Hepatocyte (in vitro differentiated cells): Measurements from ENCODE around the gene HYI. TPM values are rescaled to one million over a fixed set of nuclear protein-coding genes. Genes with fewer than 3 reads are reported as not detected.
"Not testable (repeated sequence)": the region's sequence is repeated elsewhere in the genome, so short reads cannot be mapped to it uniquely, and the experiment has no call there.

Source experiments
- DNase-seq: peaks from one replicate; pipeline ENCODE4 v3.0.0-alpha.2; 2016; ENCODE audit warnings: low spot score
- H2AFZ ChIP-seq: fragments of 200-600 bp; sonication (generic); 2 replicates; pipeline ENCODE4 v1.6.0; 2016; ENCODE audit warnings: antibody characterized with exemption, mild to moderate bottlenecking
- H3K27ac ChIP-seq: fragments of 200-600 bp; sonication (generic); 2 replicates; pipeline ENCODE4 v1.5.1; 2016; ENCODE audit warnings: mild to moderate bottlenecking
- H3K27me3 ChIP-seq: fragments of 200-600 bp; sonication (generic); 2 replicates; pipeline ENCODE4 v1.6.1; 2016
- H3K36me3 ChIP-seq: fragments of 200-600 bp; sonication (generic); replicated peaks from 2 replicates; pipeline ENCODE4 v1.5.1; 2016; ENCODE audit warnings: low read depth; ENCODE audit not compliant: insufficient read depth
- H3K4me1 ChIP-seq: fragments of 200-600 bp; sonication (generic); 2 replicates; pipeline ENCODE4 v1.5.1; 2016; ENCODE audit warnings: mild to moderate bottlenecking, moderate library complexity; ENCODE audit not compliant: insufficient read depth
- H3K4me2 ChIP-seq: fragments of 200-600 bp; sonication (generic); 2 replicates; pipeline ENCODE4 v1.6.0; 2016
- H3K4me3 ChIP-seq: fragments of 200-600 bp; sonication (generic); 2 replicates; pipeline ENCODE4 v1.5.1; 2016; ENCODE audit warnings: mild to moderate bottlenecking
- H3K79me2 ChIP-seq: fragments of 200-600 bp; sonication (generic); 2 replicates; pipeline ENCODE4 v1.6.0; 2017; ENCODE audit warnings: mild to moderate bottlenecking
- H3K9me2 ChIP-seq: fragments of 200-600 bp; sonication (generic); replicated peaks from 2 replicates; pipeline ENCODE4 v1.6.0; 2017; ENCODE audit warnings: mild to moderate bottlenecking; ENCODE audit not compliant: insufficient read depth
- H3K9me3 ChIP-seq: fragments of 200-600 bp; sonication (generic); 2 replicates; pipeline ENCODE4 v1.5.1; 2016; ENCODE audit warnings: low read depth, mild to moderate bottlenecking
- H4K20me1 ChIP-seq: fragments of 200-600 bp; sonication (generic); 2 replicates; pipeline ENCODE4 v1.6.0; 2016; ENCODE audit warnings: mild to moderate bottlenecking; ENCODE audit not compliant: insufficient read depth, poor library complexity, severe bottlenecking
- EZH2 ChIP-seq: fragments of 200-600 bp; sonication (generic); IDR thresholded peaks from 2 replicates; pipeline ENCODE4 v1.6.1; 2016; ENCODE audit warnings: antibody characterized with exemption, mild to moderate bottlenecking, borderline replicate concordance
- EZH2phosphoT487 ChIP-seq: fragments of 200-600 bp; sonication (generic); IDR thresholded peaks from one replicate; pipeline ENCODE4 v1.6.1; 2018; ENCODE audit warnings: antibody characterized with exemption, mild to moderate bottlenecking, low read depth, moderate library complexity; ENCODE audit not compliant: unreplicated experiment, severe bottlenecking
- WGBS: methylation state at CpG from one replicate; pipeline ENCODE4 v1.1.6; 2016; ENCODE audit warnings: low lambda C conversion rate; ENCODE audit errors: missing lambda C conversion rate; 5-methylcytosine and 5-hydroxymethylcytosine counted together
- polyA plus RNA-seq: library from polyadenylated mRNA; unstranded; fragments of >200 nt; fragmentation: Nextera tagmentation; extraction: Ambion mirVana; gene quantifications from 2 replicates; pipeline ENCODE4 v1.2.1, GENCODE V29; 2016
- total RNA-seq: library from RNA; depleted of rRNA; stranded (reverse); fragments of >200 nt; gene quantifications from 2 replicates; pipeline ENCODE4 v1.2.3, GENCODE V29; 2014
- TF ChIP-seq, protein P1 (sequence below): fragments of 200-600 bp; sonication (generic); IDR thresholded peaks from 2 replicates; pipeline ENCODE4 v1.5.1; 2016; ENCODE audit warnings: antibody characterized with exemption, mild to moderate bottlenecking; ENCODE audit not compliant: poor library complexity

The HYI gene, protein sequence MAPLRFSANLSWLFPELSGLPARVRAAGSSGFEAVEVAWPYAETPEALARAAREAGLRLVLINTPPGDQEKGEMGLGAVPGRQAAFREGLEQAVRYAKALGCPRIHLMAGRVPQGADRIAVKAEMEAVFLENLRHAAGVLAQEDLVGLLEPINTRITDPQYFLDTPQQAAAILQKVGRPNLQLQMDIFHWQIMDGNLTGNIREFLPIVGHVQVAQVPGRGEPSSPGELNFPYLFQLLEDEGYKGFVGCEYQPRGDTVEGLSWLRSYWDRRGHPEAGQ
- total RNA-seq = 25.9 and 37.5 TPM in 2 replicates
- polyA plus RNA-seq = 30.7 and 31.4 TPM in 2 replicates

DNA sequence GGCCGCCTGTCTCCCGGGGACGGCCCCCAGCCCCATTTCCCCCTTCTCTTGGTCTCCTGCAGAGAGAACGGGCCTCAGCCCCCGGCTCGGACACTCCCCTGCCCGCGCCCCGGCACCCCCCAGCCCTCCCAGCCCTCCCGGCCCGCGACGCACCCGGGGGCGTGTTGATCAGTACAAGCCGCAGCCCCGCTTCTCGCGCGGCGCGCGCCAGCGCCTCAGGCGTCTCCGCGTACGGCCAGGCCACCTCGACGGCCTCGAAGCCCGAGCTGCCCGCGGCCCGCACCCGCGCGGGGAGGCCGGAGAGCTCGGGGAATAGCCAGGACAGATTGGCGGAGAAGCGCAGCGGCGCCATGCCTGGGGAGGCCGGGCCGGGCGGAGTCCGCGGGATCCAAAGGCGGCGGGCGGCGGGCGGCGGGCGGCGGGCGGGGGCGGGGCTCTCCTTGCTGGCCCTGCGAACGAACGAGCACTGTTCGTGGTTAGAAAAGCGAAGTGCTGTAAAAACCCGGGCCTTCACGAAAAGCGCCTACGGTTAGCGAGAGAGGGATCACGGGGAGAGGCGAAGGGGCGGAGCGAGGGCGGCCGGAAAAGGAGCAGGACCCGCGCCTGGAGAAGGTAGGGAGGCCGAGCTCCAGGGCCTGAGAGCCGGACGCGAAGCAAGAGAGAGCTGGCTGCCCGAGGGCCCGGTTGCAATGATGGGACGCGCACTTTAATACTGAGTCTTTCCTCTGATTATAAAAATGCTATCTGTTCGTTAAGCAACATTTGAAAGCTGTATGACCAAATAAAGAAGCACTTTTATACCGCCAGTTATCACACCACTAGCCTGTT, at the start of gene HYI:
Gene HYI, minus strand, starts transcription at position 490 of the 828 bp plus-strand sequence. Its CDS starts 138 bp downstream, at position 352.
- 1% methylated on average over 45 of the region's 87 CpGs for WGBS
- Histone ChIP-seq H3K9me3 (no peaks in the 10 kb centered on the region), H3K4me1 (peaks cover 11% of the 10 kb centered on the region), H3K27ac (peak within 1 kb of the TSS; percentile 89), H3K4me2 (peak within 1 kb of the TSS; percentile 75), H3K79me2 (no peaks in the 10 kb centered on the region), H3K36me3 (no peaks in the 10 kb centered on the region), H2AFZ (peak within 1 kb of the TSS; percentile 61), H3K27me3 (no peaks in the 10 kb centered on the region), H4K20me1 (no peaks in the 10 kb centered on the region), H3K4me3 (peak within 1 kb of the TSS; percentile 39), H3K9me2 (no peaks in the 10 kb centered on the region)
- peak; percentile 92 for DNase-seq
- no peak for TF ChIP-seq EZH2phosphoT487
- TF ChIP-seq, protein P1, sequence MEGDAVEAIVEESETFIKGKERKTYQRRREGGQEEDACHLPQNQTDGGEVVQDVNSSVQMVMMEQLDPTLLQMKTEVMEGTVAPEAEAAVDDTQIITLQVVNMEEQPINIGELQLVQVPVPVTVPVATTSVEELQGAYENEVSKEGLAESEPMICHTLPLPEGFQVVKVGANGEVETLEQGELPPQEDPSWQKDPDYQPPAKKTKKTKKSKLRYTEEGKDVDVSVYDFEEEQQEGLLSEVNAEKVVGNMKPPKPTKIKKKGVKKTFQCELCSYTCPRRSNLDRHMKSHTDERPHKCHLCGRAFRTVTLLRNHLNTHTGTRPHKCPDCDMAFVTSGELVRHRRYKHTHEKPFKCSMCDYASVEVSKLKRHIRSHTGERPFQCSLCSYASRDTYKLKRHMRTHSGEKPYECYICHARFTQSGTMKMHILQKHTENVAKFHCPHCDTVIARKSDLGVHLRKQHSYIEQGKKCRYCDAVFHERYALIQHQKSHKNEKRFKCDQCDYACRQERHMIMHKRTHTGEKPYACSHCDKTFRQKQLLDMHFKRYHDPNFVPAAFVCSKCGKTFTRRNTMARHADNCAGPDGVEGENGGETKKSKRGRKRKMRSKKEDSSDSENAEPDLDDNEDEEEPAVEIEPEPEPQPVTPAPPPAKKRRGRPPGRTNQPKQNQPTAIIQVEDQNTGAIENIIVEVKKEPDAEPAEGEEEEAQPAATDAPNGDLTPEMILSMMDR = no peak
- TF ChIP-seq EZH2 = no peak

DNA sequence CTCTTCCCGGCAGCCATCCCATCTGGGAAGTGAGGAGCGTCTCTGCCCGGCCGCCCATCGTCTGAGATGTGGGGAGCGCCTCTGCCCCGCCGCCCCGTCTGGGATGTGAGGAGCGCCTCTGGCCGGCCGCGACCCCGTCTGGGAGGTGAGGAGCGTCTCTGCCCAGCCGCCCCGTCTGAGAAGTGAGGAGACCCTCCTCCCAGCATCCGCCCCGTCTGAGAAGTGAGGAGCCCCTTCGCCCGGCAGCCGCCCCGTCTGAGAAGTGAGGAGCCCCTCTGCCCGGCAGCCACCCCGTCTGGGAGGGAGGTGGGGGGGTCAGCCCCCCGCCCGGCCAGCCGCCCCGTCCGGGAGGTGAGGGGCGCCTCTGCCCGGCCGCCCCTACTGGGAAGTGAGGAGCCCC, 48.1 kb upstream of the HYI start:
- H3K9me3 ChIP-seq, H3K4me3 ChIP-seq, H3K9me2 ChIP-seq, H2AFZ ChIP-seq, H3K36me3 ChIP-seq, H3K79me2 ChIP-seq, H3K4me2 ChIP-seq, DNase-seq, H3K27ac ChIP-seq, H3K27me3 ChIP-seq, H3K4me1 ChIP-seq, H4K20me1 ChIP-seq: not testable (repeated sequence)
- WGBS = 100% methylated on average over 4 of the region's 33 CpGs

DNA sequence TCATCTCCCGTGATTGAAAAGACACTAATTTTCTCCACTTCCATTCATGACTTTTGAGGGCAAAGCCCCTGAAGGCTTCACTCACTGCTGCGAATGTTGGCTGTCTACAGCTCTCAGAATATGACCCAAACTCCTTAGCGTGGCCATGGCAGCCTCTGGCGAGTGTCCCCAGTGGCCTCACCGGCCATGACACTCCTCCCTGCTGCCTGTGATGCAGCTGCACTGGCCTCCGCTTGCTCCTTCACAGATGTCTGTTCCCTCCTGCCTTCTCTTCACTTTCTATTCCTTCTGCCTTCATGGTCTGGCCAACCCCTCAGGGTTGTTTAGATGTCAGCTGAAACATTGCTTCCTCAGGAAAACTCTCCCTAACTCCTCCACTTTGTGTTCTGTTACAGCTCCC, 46.2 kb upstream of the HYI start:
- H3K27me3 ChIP-seq = no peaks in the 10 kb centered on the region
- DNase-seq = no peak
- no peaks in the 10 kb centered on the region for H3K36me3 ChIP-seq
- no peaks in the 10 kb centered on the region for H3K4me1 ChIP-seq
- TF ChIP-seq EZH2phosphoT487 (no peak), EZH2 (no peak)
- TF ChIP-seq, protein P1 = no peak
- 75% methylated on average over 6 of the region's 6 CpGs for WGBS
- no peaks in the 10 kb centered on the region for H4K20me1 ChIP-seq
- no peaks in the 10 kb centered on the region for H3K9me2 ChIP-seq
- H2AFZ ChIP-seq = no peak overlapping the region
- H3K79me2 ChIP-seq = no peaks in the 10 kb centered on the region
- no peak overlapping the region for H3K4me2 ChIP-seq
- no peak overlapping the region for H3K4me3 ChIP-seq
- no peak overlapping the region for H3K27ac ChIP-seq
- H3K9me3 ChIP-seq = no peaks in the 10 kb centered on the region

DNA sequence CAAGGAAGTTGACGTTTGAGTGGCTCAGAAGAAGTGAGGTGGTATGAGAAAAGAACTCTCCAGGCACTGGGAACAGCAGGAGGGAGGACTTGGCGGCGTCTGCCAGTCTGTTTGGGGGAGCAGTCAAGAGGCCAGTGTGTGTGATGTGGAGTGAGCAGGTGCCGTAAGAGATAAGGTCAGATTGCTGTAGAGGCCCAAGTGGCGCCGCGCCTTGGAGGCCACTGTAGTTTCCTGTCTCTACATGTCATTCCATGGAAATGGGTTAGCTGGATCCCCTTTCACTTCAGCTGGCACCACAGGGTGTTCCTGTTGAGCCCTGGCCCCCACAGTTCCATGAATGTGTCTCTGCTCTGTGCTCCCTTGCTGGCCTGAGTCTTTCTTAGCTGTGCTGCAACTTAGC, 41.5 kb upstream of the HYI start:
- TF ChIP-seq EZH2phosphoT487 = no peak
- no peak for TF ChIP-seq EZH2
- TF ChIP-seq, protein P1 = no peak
- no peaks in the 10 kb centered on the region for H3K36me3 ChIP-seq
- no peaks in the 10 kb centered on the region for H3K27me3 ChIP-seq
- no peak overlapping the region for H3K4me2 ChIP-seq
- no peaks in the 10 kb centered on the region for H4K20me1 ChIP-seq
- no peak overlapping the region for H3K4me3 ChIP-seq
- no peaks in the 10 kb centered on the region for H3K79me2 ChIP-seq
- H2AFZ ChIP-seq = no peak overlapping the region
- H3K4me1 ChIP-seq = peaks cover 6% of the 10 kb centered on the region
- DNase-seq = no peak
- H3K9me2 ChIP-seq = no peaks in the 10 kb centered on the region
- WGBS = 89% methylated on average over 7 of the region's 7 CpGs
- no peak overlapping the region for H3K27ac ChIP-seq
- H3K9me3 ChIP-seq = no peaks in the 10 kb centered on the region
